ENCODE results near the gene THBS3. TPM values are rescaled to one million over a fixed set of nuclear protein-coding genes. Genes with fewer than 3 reads are reported as not detected.
A peak's percentile ranks its signal among the peaks of the same experiment; 100 is the strongest.
"Not testable (repeated sequence)": the region's sequence is repeated elsewhere in the genome, so short reads cannot be mapped to it uniquely, and the experiment has no call there.

Gene THBS3
- total RNA-seq (2014; rRNA removed; shearing (Covaris generic)): 11.4 and 12.1 TPM in 2 replicates
- polyA plus RNA-seq (2015; cell fraction: cytosol; rRNA removed): 7.4 and 11.9 TPM in 2 replicates
- 240 and 332 TPM in 2 replicates for polyA plus RNA-seq (2015; cell fraction: nucleus; rRNA removed)

DNA sequence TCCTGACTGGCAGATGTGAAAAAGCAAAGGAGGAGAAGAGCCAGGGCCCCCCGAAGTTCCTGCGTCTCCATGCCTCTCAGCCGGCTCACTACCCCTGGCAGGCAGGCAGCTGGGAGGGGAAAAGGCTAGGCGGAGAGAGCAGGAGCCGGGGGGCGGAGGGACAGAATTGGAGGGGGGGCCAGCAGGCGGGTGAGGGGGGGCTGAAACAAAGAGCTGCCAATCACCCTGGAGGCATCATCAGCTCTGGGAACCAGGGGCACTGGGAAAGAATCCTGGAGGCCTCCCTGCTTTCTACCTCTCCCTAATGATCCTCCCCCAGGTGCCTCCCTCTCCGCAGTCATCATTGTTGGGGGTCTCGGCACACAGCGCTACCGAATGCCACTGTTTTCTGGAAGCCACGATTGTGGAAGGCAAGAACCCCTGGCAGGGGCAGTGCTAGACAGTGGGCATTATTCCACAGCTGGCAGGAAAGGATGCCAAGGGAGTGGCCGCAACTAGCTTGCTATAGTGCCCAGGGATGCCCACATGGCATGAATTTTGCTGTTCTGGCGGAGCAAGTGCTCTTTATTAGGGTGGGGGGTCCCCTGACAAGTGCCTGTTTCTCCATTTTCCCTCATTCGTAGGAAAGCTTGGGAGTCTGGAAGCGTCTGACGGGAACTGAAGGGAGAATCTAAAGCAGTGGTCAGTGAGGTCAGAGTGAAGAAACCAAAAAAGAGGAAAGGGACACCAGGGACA is at the start of gene THBS3:
THBS3 (minus strand) TSS at position 92 of the 735 bp plus-strand sequence; CDS start at position 71, 21 bp downstream.
- DNase-seq (ENCODE audit: low read depth, low spot score): no peak
- in situ Hi-C loops (cut with HindIII; ENCODE audit: low pct_unique_long_range_greater_than_20kb, low sequenced_read_pairs): no loop called here

DNA sequence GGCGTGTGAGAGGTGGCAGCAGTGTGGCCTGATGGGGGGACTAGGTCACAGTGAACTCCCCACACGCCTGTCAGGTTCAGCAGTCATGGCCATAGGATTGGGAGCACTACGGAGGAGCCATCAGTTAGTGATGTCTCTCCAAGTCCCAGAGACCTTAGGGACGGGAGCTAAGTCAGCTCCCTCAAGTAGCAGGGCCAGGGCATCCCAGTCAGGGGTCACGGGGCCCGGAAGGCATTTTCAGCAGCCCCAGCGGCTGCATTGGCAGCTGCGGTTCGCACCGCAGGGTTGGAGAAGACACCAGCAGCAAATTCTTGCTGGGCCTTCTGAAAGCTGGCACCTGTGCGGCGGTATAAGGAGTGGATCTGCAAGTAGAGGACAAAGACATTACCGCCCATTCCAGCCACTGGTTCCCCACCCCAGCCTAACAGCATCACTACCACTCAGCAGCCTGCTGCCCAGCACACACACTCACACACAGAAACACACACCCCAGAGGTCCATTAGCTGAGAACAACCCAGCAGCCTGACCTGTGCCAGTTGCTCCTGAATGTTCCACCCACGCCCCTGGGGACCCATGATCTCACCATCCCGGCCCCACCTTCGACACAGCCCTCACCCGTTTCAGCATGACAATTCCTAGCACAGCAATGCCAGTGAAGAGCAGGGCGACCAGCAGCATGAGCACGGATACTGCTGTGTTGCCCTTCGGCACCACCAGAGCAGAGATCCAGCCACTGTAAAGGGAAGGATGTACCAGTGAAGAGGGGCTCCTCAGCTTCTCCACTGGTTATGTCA is 48.6 kb upstream of the THBS3 start:
- DNase-seq (ENCODE audit: low read depth, low spot score): no peak
- in situ Hi-C loops (cut with HindIII; ENCODE audit: low pct_unique_long_range_greater_than_20kb, low sequenced_read_pairs): no loop called here

DNA sequence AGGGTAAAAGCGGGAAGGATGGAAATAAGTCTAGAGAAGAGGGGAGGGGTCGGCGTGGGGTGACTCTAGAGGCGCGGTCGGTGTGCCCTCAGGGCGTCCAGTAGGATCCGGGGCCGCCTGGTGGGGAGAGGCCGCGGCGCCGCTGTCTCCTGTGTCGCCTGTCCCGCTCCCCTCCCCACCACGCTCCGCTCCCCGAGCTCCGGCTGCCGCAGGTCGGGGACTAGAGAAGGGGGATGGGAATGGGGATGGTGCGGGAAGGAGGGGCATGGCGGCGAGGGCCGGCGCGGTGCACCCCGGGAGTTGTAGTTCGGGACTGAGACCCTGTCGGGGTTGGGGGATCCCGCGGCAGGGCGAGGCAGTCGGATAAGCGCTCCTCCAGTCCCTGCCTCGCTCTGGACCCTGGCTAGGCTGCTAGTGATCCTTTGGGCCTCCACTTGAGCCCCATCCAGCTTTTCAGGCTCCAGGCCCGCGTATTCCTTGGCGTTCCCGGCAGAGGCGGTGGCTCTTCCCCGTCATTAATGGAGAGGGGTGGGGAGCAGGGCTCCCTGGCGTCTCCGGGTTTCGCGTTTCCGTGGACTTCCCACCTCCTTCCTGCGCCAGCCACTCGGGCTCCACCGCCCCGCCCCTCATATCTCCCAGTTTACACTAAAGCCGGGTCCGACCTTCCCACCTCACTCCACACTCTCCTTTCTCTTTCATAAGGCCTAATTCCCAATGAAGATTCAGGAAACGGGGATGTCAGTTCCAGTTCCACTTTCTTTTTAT is 47.7 kb upstream of the THBS3 start, which contains the start of gene ENTREP3:
ENTREP3 (minus strand) TSS at position 241 of the 765 bp plus-strand sequence. CDS start 606 bp downstream, outside the sequence.
- in situ Hi-C loops (cut with HindIII; ENCODE audit: low pct_unique_long_range_greater_than_20kb, low sequenced_read_pairs): no loop called here

DNA sequence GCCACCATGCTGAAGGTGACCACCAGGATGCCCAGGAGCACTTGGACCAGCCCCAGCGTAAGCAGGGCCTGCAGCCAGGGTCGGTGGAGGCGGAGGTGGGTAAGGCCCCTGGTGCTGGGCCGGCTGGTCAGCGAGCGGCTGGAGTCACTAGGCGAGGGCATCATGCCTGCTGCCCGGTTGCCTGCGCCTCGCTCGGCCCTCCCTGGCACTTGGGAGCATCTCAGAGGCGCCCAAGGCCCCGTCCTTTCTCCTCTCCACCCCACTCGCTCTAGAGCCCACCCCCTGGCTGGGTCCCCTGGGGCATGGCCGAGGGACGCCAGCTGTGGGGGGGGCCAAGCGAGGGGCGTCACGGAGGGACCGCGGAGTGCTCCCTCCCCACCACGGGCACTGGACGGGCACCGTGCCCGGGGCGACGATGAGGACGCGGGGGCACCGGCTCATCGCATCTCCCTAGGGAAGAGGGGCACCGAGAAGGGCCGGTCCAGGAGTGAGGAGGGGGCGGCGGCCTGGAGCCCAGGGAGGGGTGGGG is 47.1 kb upstream of the THBS3 start:
- in situ Hi-C loops (cut with HindIII; ENCODE audit: low pct_unique_long_range_greater_than_20kb, low sequenced_read_pairs): no loop called here
- no peak for DNase-seq (ENCODE audit: low read depth, low spot score)

More for the DNA sequence above, 47.7 kb upstream of the THBS3 start, which contains the start of gene ENTREP3:
- DNase-seq (ENCODE audit: low read depth, low spot score): peak; percentile 86

DNA sequence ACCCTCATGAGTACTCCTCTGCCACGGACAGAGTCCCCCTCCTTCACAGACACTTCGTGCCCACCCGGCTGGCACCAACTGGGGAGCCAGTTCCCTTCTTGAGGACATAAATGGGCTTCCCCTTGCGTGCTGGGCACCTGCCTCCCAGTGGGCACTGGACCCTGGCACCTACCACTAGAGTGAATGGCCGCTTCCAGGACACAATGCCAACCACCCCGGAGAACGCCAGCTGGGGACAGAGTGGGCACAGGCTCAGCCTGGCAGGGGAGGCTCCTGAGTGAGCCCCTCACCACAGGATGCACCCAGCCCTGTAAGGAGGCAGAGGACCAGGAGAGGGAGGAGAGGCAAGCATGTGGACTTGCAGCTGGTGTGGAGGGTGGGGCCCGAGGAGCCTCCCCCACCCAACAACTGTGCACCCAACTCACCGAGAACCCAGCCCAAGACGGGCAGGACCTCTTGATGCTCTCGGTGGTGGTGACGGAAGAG is 46.6 kb upstream of the THBS3 start:
- in situ Hi-C loops (cut with HindIII; ENCODE audit: low pct_unique_long_range_greater_than_20kb, low sequenced_read_pairs): no loop called here
- no peak for DNase-seq (ENCODE audit: low read depth, low spot score)

DNA sequence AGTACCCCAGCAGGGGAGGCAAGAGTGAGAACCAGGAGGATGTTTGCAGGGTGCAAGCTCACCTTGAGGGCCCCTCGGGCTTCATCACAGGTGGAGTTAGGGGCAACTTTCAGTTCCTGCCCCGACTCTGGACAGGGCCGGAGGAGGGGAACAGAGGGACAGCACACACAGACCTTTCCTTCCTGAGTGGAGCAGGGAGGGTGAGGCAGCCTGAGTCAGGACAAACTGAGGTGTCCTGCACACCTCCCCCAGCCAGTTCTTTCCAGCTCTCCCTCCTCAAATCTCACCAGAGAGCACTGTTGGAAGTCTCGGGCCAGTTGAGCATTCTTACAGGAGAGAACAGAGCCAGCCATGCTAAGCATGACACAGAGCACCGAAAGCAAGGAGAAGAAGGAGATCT is 46.1 kb upstream of the THBS3 start:
- in situ Hi-C loops (cut with HindIII; ENCODE audit: low pct_unique_long_range_greater_than_20kb, low sequenced_read_pairs): no loop called here
- DNase-seq (ENCODE audit: low read depth, low spot score): no peak

DNA sequence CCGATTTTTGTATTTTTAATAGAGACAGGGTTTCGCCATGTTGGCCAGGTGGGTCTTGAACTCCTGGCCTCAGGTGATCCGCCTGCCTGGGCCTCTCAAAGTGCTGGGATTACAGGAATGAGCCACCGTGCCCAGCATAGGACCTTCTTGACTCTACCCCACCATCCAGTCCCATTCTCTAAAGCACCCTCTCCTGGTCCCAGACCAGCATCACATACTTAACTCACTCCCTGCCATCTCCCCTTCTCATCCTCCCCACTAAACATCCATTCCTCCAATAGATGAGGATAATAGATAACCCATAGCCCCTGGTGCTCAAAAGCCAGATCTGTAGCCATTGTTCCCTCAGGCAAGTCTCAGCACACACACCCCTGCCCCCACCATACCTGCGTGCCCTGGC is 45.5 kb upstream of the THBS3 start:
- no peak for DNase-seq (ENCODE audit: low read depth, low spot score)
- in situ Hi-C loops (cut with HindIII; ENCODE audit: low pct_unique_long_range_greater_than_20kb, low sequenced_read_pairs): no loop called here

DNA sequence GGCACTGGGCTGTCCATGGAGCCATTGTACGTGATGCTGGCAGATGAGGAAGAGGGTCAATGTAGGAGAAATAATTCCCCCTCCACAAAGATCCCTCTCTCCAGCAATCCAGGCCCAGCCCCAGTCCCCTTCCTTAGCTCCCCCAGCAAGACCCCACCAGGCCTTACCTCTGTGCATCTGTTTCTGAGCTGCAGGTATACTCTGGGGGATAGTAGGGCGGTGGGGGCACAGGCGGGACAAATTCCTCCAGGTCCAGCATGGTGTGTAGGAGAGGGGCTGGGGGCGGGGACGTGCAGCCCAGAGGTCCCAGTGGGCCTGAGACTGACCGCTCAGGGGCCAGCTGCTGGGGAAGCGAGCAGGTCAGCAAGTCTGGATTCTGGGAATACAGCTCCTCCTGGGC is 43.9 kb upstream of the THBS3 start:
- no peak for DNase-seq (ENCODE audit: low read depth, low spot score)
- in situ Hi-C loops (cut with HindIII; ENCODE audit: low pct_unique_long_range_greater_than_20kb, low sequenced_read_pairs): no loop called here

DNA sequence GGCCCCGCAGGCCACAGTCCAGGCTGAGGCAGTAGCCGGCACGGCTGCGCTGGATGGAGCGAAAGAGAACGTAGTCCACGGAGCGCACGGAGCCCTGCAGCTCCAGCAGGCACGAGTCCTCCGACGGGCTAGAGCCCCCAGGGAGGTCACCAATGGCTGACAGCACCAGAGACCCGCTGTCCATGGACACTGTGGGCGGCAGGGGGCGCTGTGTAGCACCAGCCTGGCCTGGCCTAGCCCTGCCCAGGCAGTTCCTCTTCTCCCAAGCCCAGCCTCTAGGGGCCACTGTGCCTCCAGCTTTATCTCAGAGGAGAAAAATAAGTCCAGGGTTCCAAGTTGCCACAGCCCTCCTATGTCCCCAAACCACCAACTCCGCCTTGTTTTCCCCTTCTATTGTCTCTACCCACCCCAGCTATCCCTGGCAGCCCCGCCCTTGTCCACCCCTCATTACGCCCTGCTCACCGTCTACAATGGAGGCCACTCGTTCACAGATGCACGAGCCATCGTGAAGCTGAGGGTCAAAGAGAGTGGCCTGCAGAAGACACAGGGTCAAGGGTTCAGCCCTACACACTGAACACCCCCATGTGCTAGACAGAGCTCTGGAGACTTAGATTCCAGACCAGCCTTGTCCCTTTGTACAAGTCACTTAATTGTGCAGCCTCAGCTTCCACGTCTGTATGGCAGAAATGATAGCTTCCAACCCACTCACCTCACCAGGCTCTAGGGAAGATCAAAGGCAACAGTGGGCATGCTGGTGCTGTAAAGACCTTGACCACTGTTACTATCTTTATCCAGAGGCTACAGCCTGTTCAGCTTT is 43.1 kb upstream of the THBS3 start:
- DNase-seq (ENCODE audit: low read depth, low spot score): peak; percentile 97
- in situ Hi-C loops (cut with HindIII; ENCODE audit: low pct_unique_long_range_greater_than_20kb, low sequenced_read_pairs): no loop called here

DNA sequence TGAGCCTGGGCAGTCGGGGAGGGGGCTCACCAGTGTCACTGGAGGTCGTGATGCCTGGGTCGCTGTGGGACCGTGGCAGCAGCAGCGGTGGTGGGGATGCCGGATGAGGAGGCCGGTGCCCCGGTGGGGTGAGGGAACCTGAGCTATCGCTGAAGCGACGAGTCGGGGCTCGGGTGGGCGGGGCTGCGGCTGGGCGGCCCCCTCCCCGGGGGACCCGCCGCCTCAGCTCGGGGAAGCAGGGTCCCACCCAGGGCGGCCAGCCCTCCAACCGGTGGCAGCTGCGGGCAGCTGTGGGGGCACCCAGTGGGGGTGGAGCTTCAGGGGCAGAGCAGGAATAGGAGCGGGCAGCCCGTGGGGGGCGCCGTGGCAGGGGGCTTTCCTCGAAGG is 42.5 kb upstream of the THBS3 start:
- in situ Hi-C loops (cut with HindIII; ENCODE audit: low pct_unique_long_range_greater_than_20kb, low sequenced_read_pairs): no loop called here
- DNase-seq (ENCODE audit: low read depth, low spot score): no peak

DNA sequence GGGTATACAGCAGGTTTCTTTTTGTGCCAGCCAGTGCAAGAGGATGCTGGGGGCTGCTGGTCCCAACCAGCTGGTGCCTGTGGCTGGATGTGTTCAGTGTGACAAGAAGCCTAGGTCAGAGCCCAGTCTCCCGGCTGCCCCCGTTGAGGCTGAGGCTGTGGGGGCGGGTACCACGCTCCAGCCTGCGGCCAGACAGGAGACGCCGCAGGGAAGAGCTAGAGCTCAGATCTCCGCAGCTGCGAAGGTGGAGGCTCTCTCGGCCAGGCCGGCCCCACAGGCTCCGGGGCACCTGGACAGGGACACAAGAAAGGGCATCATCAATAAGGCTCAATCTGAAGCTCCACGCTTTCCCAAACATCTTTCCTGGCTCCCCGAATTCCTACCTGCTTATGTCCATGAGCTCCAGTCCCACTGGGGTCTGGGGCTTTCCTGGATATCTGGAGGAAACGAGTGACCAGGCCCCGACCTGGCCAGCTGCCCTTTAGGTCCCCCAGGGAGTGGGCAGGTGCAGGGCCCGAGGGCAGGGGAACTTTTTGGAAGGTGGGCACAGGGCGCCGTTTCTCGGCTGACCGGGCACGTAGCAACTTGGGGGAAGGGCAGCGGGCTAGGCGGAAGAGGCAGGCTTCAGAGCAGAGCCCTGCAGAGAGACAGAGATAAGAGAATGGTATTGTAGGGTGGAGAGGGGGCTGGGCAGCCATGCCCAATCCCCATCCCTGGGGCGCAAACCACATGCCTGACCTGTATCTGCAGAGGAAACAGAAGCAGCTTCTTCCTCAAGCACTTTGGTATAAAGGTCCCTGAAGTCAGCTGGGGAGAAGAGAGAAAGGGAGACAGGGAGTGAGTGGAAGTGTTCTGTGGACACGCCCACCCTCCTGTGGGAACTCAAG is 40.2 kb upstream of the THBS3 start:
- in situ Hi-C loops (cut with HindIII; ENCODE audit: low pct_unique_long_range_greater_than_20kb, low sequenced_read_pairs): no loop called here

DNA sequence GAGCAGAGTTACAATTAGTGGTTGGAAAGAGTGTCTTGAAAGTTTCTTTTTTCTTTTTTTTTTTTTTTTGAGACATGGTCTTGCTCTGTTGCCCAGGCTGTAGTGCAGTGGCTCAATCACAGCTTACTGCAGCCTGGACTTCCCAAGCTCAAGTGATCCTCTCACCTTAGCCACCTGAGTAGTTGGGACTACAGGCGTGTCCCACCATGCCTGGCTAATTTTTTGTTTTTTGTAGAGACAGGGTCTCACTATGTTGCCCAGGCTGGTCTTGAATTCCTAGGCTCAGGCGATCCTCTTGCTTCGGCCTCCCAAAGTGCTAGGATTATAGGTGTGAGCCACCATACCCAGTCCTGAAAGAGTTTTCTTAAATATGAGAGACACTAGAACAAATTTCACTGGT is 39.1 kb upstream of the THBS3 start:
- DNase-seq (ENCODE audit: low read depth, low spot score); in situ Hi-C loops (cut with HindIII; ENCODE audit: low pct_unique_long_range_greater_than_20kb, low sequenced_read_pairs): not testable (repeated sequence)

More for the DNA sequence above, 40.2 kb upstream of the THBS3 start:
- DNase-seq (ENCODE audit: low read depth, low spot score): no peak

DNA sequence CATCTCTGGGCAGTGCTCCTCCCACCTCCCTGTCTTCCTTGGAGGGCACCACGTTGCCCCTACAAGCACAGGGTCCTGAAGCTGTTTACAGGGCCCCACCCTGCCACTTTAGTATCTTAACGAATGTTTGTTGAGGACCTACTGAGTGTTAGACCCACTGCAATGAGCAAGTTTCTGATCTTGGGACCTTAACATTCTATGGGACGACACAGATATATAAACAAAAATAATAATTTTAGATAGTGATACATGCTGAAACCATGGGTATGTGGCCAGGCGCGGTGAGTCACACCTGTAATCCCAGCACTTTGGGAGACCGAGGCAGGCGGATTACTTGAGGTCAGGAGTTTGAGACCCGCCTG is 37.4 kb upstream of the THBS3 start:
- in situ Hi-C loops (cut with HindIII; ENCODE audit: low pct_unique_long_range_greater_than_20kb, low sequenced_read_pairs): no loop called here
- no peak for DNase-seq (ENCODE audit: low read depth, low spot score)

DNA sequence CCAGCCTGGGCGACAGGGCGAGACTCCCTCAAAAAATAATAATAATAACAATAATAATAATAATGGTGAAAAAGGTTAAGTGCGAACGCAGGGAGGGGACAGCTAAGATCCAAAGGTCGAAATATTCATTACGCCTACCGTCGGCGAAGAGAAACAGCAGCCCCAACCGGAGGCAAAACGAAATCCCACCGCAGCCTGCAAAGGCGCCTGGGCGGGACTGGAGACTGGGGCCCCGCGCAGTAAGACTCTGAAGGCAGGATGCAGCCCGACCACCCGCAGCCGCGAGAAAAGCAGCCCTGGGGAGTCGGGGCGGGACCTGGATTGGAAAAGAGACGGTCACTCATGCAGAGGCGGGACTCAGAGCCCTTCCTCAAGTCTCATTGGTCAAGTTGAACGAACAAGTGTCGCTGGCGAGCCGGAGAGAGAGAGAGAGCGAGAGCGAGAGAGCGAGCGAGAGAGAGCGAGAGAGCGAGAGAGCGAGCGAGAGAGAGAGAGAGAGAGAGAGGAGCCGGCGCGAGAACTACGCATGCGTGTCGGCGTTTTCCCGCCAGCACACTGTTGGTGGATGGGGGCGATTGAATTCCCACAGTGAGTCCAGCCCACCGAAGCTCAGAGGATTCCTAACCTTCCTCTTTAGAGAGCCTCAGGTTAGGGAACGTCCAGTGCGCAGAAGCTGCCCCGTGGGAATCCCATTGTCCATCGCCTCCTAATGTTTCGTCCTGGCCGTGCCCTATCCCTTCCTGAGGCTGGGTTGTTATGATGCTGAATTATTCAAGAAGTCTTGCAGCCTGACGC is 36.9 kb upstream of the THBS3 start:
- DNase-seq (ENCODE audit: low read depth, low spot score): peak; percentile 100
- in situ Hi-C loops (cut with HindIII; ENCODE audit: low pct_unique_long_range_greater_than_20kb, low sequenced_read_pairs): no loop called here

DNA sequence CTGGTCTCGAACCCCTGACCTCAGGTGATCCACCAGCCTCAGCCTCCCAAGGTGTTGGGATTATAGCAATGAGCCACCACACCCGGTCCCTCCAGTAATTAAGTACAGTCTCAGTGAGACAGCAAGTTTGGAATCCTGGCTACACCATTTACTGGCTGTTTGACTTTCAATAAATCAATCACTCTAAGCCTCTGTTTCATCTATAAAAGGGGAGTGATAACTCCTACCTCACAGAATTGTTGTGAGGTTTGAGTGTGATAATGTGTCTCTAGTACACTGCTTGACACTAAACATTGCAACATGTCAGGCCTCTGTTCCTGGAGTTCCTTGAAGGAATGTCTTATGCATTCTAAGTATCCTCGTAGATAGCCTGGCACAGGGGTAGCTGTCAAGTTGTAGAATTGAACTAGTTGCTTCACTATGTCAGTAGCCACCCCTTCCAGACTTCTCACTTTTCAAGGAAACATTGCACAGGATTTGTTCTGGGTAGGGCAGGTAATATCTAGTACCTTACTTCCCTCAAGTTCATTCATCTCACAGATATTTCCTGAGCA is 35.2 kb upstream of the THBS3 start:
- in situ Hi-C loops (cut with HindIII; ENCODE audit: low pct_unique_long_range_greater_than_20kb, low sequenced_read_pairs): no loop called here

More for the DNA sequence above, 35.2 kb upstream of the THBS3 start:
- no peak for DNase-seq (ENCODE audit: low read depth, low spot score)

Measured in SK-MEL-5 (cell line).